HepG2 (cell line): Measurements from ENCODE around the gene KCNAB1. TPM values are rescaled to one million over a fixed set of nuclear protein-coding genes. Genes with fewer than 3 reads are reported as not detected.

ENCODE experiments used
- ATAC-seq: fragments of 200-7000 bp; cut with Tn5 transposase; 3 replicates; pipeline ENCODE4 v1.9.1; 2020; ENCODE audit warnings: mild to moderate bottlenecking, moderate library complexity
- BruUV-seq: library from RNA; stranded (reverse); fragments of 400-500 nt; replicated peaks from 2 replicates; lab custom pipeline; 2021; lab: Mats Ljungman, UMichigan
- CTCF ChIA-PET: fragments of 300-600 bp; formaldehyde crosslinking; extraction: SDS; loops from one replicate; lab custom pipeline; 2021; ENCODE audit warnings: low total read pairs, inconsistent platforms, low intra/inter-chr PET ratio; lab: Yijun Ruan, JAX
- POLR2A ChIA-PET: fragments of 350-600 bp; sonication (Branson Sonifier 250); formaldehyde crosslinking; loops from one replicate; lab custom pipeline; 2020; ENCODE audit warnings: antibody characterized with exemption, inconsistent platforms; lab: Yijun Ruan, JAX
- DNase-seq: peaks from one replicate; pipeline ENCODE4 v3.0.0-alpha.2; 2015; ENCODE audit warnings: low spot score
- FAIRE-seq: peaks from 3 replicates; lab custom pipeline; 2011; peaks lifted over from hg19 to GRCh38; lab: Jason Lieb, UNC
- H2AFZ ChIP-seq: one replicate; pipeline ENCODE4 v1.6.1; 2011; ENCODE audit warnings: low read length, inconsistent platforms
- H3K27ac ChIP-seq: fragments of 300-600 bp; 3 replicates; pipeline ENCODE4 v1.8.0; 2011; ENCODE audit warnings: mixed run types, mild to moderate bottlenecking, mixed read lengths, low read length, inconsistent platforms; ENCODE audit not compliant: insufficient read depth; ENCODE audit errors: extremely low read length
- H3K27me3 ChIP-seq, 2 experiments: fragments of 200-600 bp in 1 of 2; 2 replicates in 1 of 2; 3 replicates in 1 of 2; pipeline versions ENCODE4 v1.6.0 to v1.8.0; 2011; ENCODE audit warnings: low read length in 2 of 2, mild to moderate bottlenecking in 2 of 2, moderate library complexity in 2 of 2, inconsistent platforms in 1 of 2; ENCODE audit not compliant: insufficient read depth in 2 of 2, control insufficient read depth in 1 of 2
- H3K36me3 ChIP-seq, 2 experiments: fragments of 200-600 bp in 1 of 2; replicated peaks in 1 of 2; 2 replicates in 1 of 2; 3 replicates in 1 of 2; pipeline versions ENCODE4 v1.5.1 to v1.8.0; 2011; ENCODE audit warnings: low read length in 2 of 2, inconsistent platforms in 1 of 2; ENCODE audit not compliant: insufficient read depth in 2 of 2, control insufficient read depth in 1 of 2
- H3K4me1 ChIP-seq: 2 replicates; pipeline ENCODE4 v1.5.1; 2012; ENCODE audit warnings: low read length, inconsistent platforms; ENCODE audit not compliant: insufficient read depth
- H3K4me2 ChIP-seq: 2 replicates; pipeline ENCODE4 v1.6.0; 2011; ENCODE audit warnings: low read depth, low read length, inconsistent platforms
- H3K4me3 ChIP-seq, 3 experiments: fragments of 200-600 bp in 1 of 3; sonication (generic), shearing (Covaris generic) in 1 of 3; replicated peaks in 1 of 3; 2 replicates each; pipeline ENCODE4 v1.5.1; 2011 to 2016; ENCODE audit warnings: low read length in 3 of 3, inconsistent platforms in 2 of 3, low read depth in 2 of 3, mild to moderate bottlenecking in 2 of 3, control low read depth in 1 of 3, mixed read lengths in 1 of 3; ENCODE audit not compliant: insufficient read depth in 1 of 3
- H3K79me2 ChIP-seq: one replicate; pipeline ENCODE4 v1.6.1; 2011; ENCODE audit warnings: low read length, inconsistent platforms; ENCODE audit not compliant: insufficient read depth
- H3K9ac ChIP-seq: 2 replicates; pipeline ENCODE4 v1.6.0; 2011; ENCODE audit warnings: mild to moderate bottlenecking, low read depth, low read length, inconsistent platforms; ENCODE audit not compliant: insufficient read depth
- H3K9me3 ChIP-seq: 2 replicates; pipeline ENCODE4 v1.5.1; 2012; ENCODE audit warnings: mild to moderate bottlenecking, low read length
- H4K20me1 ChIP-seq: 2 replicates; pipeline ENCODE4 v1.6.0; 2011; ENCODE audit warnings: inconsistent platforms, mild to moderate bottlenecking, low read length, moderate library complexity; ENCODE audit not compliant: insufficient read depth
- ETV5 ChIP-seq: IDR thresholded peaks from 2 replicates; pipeline ENCODE4 v1.6.1; 2018; ENCODE audit warnings: missing biosample characterization, missing genetic modification reagents, inconsistent platforms, borderline replicate concordance
- GPBP1L1 ChIP-seq: sonication (generic); formaldehyde crosslinking; IDR thresholded peaks from 2 replicates; pipeline ENCODE4 v1.5.0; 2020; ENCODE audit warnings: mild to moderate bottlenecking, missing genetic modification reagents
- KDM2A ChIP-seq: sonication (generic); formaldehyde crosslinking; IDR thresholded peaks from 2 replicates; pipeline ENCODE4 v1.4.0; 2020; ENCODE audit warnings: low read depth, missing genetic modification reagents, borderline replicate concordance
- NR2F6 ChIP-seq, 2 experiments: IDR thresholded peaks; 2 replicates each; pipeline ENCODE4 v1.6.1; 2016; ENCODE audit warnings: antibody characterized with exemption in 1 of 2, mild to moderate bottlenecking in 1 of 2
- PAF1 ChIP-seq: IDR thresholded peaks from 2 replicates; pipeline ENCODE4 v1.6.1; 2016; ENCODE audit warnings: missing genetic modification reagents, missing compliant biosample characterization
- ZNF451 ChIP-seq: sonication (generic); formaldehyde crosslinking; IDR thresholded peaks from 2 replicates; pipeline ENCODE4 v1.5.0; 2020; ENCODE audit warnings: mild to moderate bottlenecking, missing genetic modification reagents
- ZNF747 ChIP-seq: sonication (generic); formaldehyde crosslinking; IDR thresholded peaks from 2 replicates; pipeline ENCODE4 v1.8.1; 2023; ENCODE audit warnings: missing genetic modification reagents, mild to moderate bottlenecking, borderline replicate concordance
- WGBS: methylation state at CpG from one replicate; pipeline ENCODE4 v1.1.6; 2017; ENCODE audit warnings: low lambda C conversion rate; 5-methylcytosine and 5-hydroxymethylcytosine counted together
- in situ Hi-C: cut with HindIII; loops from 2 replicates; pipeline ENCODE4 v1.10.0; 2017; ENCODE audit warnings: low pct_unique_long_range_greater_than_20kb; ENCODE audit not compliant: extremely low pct_ligation_motif_present
- intact Hi-C: fragments of 100-400 bp; cut with micrococcal nuclease; formaldehyde crosslinking; loops from one replicate; pipeline ENCODE4 v1.10.0; 2022; ENCODE audit not compliant: unreplicated experiment
- polyA plus RNA-seq, 8 experiments: library from polyadenylated mRNA; depleted of rRNA in 3 of 8; stranded (reverse) in 7 of 8; unstranded in 1 of 8; fragments of >200 nt; fragmentation: Illumina TruSeq in 4 of 8; extraction: Trizol in 4 of 8; gene quantifications; 2 replicates each; pipeline versions ENCODE4 v1.2.1 to v1.2.3, GENCODE V29; 2011 to 2016; ENCODE audit warnings: low read depth in 4 of 8, missing spikeins in 1 of 8, mixed read lengths in 1 of 8; ENCODE audit not compliant: insufficient read depth in 1 of 8
- total RNA-seq, 5 experiments: library from RNA; depleted of rRNA; stranded (reverse); fragments of >200 nt; fragmentation: Illumina TruSeq; extraction: Trizol; gene quantifications; 2 replicates each; pipeline ENCODE4 v1.2.3, GENCODE V29; 2016; ENCODE audit warnings: low read depth in 1 of 5

Gene KCNAB1
- total and polyA plus RNA-seq, 2 of the 13 experiments (the other 11 are each of a cell fraction or from before 2014, with no cell fraction given), result not detected

- no peaks in the 10 kb centered on the region for H3K9me3 ChIP-seq
- no peak overlapping the region for H2AFZ ChIP-seq
- no peak overlapping the region for H3K27ac ChIP-seq
- FAIRE-seq (no peak), DNase-seq (no peak), ATAC-seq (no peak)
- H3K27me3 ChIP-seq, result peaks cover 4 to 22% of the 10 kb centered on the region in 2 experiments; a peak in 4 of 5 replicates
- intact Hi-C loops, result no loop called here
- CTCF ChIA-PET, result no interaction called here
- TF ChIP-seq NR2F6 (IDR thresholded peaks at IDR 0.05) (no peak), NR2F6 (CRISPR knock-in tag; IDR thresholded peaks at IDR 0.05) (no peak), GPBP1L1 (CRISPR knock-in tag) (no peak), PAF1 (no peak), KDM2A (CRISPR knock-in tag) (no peak), ZNF747 (CRISPR knock-in tag) (no peak), ETV5 (CRISPR knock-in tag) (no peak), ZNF451 (no peak)
- no peaks in the 10 kb centered on the region for H4K20me1 ChIP-seq
- H3K4me2 ChIP-seq, result no peak overlapping the region
- in situ Hi-C loops, result no loop called here
- H3K4me1 ChIP-seq, result no peaks in the 10 kb centered on the region
- H3K36me3 ChIP-seq, result no peaks in the 10 kb centered on the region
- no peak overlapping the region for H3K4me3 ChIP-seq
- no peak overlapping the region for H3K9ac ChIP-seq
- no peaks in the 10 kb centered on the region for H3K79me2 ChIP-seq
- POLR2A ChIA-PET, result no interaction called here
- 71% methylated on average over 4 of the region's 11 CpGs for WGBS
- BruUV-seq, result no TSS peak
Measured at GRCh38 chr3:156290924-156291271, 170.5 kb downstream of the KCNAB1 start.
